NCI-H446 (cell line): ENCODE data around the gene CSPG5.
A peak's percentile ranks its signal among the peaks of the same experiment; 100 is the strongest.

Experiments used
- DNase-seq, 2 experiments: peaks; one replicate each; lab custom pipeline; 2025; lab: John Stamatoyannopoulos, UW

Gene CSPG5

DNA sequence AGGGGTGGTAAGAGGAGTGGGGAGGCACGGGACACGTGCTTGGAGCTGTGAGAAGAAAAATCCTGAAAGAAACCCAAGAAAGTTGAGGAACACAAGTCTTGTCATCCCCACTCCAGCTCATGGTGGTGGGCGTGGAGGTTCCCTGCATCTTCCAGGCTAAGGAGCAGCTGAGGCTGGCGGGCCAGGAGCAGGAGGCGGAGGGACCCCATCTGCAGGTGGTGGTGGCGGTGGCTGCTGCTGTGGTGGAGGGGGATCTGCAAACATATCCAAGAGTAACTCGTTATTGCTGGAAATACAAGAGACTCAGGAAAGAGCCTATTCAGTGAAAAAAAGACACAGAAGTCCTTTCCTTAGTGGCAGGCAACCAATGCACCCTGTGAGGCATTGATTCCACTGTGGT is 9.4 kb upstream of the CSPG5 start:
- no peak for DNase-seq

DNA sequence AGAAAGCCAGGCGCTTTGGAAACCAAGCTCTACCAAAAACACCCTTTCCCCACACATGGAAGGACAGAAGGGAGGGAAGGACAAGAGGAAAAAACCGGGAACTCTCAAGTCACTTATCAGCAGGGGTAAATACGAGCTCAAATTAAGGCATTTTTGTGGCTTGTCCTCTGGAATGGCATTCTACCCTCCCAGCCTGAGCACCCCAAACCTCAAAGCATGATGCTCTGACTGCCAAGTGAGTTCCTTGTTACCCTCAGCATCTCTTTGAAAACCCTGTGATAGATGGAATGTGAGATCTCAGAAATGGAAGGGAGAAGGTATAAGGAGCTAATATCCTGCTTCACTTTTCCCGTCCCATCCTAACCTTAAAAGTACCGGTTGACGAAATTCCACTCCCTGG is 8.1 kb upstream of the CSPG5 start:
- DNase-seq: no peak

DNA sequence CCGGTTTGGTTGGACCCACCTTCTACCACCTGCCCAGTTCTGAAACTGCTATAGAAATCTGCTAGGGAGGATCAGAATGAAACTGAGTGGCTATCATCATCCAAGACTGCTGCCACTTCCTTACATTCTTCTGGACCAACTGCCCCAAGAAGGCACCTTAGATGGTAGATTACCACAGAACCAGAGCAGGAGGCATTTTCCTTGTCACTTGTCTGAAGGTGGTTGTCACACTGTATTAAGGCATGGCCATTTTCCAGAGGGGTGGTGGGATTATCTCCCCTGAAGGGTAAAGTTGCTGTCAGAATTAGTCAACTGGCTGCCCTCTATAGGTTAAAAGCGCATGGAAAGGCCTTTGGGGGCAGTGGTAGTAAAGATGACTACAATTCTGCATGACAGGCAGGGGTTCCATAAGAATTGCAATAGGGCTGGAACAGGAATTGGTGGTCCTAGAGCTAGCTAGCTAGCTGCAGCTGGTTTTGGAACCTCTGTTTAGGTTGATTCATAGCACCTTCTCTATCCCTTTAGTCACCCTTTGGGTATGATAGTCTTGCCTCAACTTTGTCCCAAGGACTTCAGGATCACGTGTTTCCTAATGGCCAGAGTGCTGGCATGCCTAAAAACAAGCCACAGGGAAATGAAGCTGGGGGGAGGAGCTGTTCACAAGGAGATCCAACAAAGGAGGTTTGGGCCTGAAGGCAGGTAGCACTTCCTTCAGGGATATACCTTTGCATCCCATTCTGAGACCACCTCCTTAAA is 4.8 kb upstream of the CSPG5 start:
- no peak for DNase-seq

DNA sequence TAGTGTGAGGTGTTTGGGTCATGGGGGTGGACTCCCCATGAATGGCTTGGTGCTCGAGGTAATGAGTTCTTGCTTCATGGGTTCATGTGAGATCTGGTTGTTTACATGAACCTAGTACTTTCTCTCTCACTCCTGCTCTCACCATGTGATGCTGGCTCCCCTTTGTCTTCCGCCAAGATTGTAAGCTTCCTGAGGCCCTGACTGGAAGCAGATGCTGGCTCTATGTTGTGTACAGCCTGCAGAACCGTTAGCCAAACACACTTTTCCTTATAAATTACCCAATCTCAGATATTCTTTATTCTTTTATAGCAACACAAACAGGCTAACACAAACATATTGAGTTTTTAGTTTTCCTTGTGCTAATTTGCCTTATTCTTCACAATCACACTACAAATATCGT is 3.2 kb upstream of the CSPG5 start:
- no peak for DNase-seq

DNA sequence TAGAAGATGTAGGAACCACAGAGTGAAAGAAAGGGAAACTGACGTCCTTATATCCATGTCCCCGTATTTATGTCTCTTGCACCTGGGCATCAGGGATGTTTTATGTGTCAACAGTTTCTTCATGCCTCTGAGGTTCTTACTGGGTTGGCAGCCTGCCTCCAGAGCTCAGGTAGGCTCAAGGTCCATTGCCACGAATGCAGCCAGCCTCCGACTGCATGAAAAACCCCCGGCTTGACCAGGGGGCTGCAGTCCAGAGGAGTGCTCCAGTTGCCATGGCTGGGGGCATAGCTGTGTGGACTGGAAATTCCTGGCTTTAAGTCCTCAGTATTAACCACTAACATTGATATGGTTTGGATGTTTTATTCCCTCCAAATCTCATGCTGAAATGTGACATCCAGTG is 2.8 kb upstream of the CSPG5 start:
- DNase-seq: no peak

DNA sequence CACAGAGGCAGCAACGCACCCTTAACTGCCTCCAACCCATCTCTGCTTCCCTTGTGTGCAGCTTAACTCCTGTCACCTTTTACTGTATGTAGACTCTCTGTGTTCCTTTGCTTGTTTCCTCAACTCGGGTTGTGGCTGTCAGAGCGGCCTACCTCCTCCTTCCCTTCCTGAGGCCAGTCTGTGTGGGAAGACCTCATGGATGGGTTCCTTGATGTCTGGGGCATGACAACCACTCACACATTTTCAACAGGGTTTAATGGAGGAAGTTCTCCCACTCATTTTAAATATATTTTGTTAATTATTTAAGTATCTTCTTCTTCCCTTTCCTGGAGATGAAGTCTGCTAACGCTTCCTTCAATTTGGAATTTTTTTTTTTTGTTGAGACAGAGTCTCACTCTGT is 1.8 kb upstream of the CSPG5 start:
- no peak for DNase-seq

DNA sequence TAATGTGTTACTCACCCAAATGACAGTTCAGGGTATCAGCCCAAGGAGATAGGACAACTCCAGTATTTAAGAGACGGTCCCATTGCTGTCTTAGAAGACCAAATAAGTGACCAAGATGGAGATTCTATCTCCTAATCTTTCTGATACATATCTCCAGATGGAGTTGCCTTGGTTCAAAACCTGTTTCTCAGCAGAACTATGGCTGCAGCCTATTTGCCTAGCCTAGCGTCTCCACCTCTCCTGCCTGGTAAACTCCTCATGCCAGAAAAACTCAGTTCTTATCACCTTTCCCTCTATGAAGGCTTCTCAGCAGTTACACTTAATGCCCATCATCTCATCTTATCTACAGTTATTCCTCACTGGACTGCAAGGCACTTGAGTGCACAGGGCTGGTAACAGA is 1.2 kb upstream of the CSPG5 start:
- DNase-seq: no peak

DNA sequence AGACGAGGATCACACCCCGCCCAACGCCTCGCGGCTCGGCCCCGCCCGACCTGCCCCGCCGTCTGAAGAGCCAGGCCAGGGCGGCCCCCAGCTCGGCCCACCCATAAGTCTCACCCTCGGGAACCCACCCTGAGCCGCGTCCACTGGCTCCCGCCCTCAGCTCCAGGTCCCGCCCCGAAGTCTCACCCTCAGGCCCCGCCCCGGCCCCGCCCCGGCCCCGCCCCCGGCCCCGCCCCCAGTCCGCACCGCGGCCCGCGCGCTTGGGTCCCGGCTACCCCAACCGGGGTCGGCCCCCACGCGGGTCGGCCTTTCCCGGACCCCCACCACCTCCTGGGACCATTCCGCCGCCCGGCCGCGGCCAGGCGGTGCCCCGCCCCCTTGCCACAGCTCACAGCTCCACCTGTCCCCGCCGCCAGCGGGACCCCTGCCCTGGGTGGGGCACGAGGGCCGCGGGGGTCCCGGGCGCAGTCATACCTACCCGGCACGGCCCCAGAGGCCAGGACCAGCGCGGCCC is 489 bp downstream of the CSPG5 start:
- DNase-seq: peak in 1 of 2 experiments; percentile 47

DNA sequence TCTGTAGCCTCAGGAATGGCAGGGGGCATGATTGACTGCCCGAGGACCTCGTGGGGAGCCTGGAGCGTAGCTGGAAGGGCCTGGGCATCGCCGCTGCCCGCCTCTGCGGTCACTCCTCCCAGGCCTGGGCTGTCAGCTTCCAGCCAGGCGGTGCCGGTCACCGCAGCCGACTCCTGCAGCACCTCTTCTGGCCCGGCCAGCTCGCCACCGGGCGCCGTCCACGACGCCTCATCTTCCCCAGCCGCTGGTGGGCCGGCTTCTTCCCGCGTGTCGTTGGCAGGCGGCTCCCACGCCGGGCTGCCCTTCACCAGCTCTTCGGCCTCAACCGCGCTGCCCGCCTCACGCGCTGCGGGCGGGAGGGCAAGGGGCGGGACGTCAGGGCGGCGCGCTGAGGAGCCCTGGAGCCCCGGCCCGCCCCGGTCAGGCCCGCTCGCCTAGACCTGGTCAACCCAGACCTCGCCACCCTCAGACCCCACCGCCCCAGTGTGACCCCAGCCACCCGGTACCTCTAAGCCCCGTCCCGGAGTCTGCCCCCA is 1.0 kb downstream of the CSPG5 start:
- no peak for DNase-seq

DNA sequence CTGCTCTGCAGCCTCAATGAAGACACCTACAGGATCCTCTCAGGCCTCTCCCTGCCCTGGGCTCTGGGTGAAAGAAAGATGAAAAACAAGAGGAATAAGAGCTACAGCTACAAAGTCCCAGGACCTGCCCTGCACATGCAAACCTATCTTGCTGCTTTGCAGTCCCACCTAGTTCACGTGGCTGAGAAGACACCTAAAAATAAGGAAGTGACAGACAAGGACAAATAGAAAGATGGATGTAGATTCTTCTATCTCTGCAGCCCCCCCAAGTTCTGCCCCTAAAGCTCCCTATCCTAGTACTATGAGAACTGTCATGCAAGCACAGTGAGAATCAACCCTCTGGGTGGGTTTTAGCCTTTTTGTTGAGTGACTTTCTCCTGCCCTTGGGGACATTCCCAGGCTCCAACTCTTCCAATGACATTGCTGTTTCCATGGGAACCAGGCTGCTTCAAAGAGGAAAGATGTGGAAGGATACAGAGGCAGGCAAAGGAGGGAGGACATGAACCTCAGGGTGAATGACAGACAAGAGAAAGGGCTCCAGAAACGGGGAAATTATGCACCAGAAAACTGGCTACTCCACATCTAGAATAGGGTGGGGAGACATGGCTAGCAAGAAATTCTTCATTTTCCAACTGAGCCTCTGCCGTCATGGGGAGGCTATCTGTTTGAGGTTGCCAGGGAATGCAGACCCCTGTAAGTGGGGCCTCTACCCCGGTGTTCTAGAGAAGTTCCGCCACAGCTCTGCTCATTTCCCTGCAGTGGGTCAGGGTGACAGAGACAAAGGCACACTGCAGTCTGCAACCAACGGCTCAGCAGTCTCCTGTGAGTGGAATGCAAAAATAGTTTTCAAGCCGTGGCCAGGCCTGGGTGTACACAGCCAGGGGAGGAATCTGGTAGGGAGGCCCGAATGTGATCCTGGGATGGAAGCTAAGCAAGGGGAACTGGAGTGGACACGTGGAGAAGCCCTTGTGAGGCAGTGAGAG is 5.2 kb downstream of the CSPG5 start:
- no peak for DNase-seq

DNA sequence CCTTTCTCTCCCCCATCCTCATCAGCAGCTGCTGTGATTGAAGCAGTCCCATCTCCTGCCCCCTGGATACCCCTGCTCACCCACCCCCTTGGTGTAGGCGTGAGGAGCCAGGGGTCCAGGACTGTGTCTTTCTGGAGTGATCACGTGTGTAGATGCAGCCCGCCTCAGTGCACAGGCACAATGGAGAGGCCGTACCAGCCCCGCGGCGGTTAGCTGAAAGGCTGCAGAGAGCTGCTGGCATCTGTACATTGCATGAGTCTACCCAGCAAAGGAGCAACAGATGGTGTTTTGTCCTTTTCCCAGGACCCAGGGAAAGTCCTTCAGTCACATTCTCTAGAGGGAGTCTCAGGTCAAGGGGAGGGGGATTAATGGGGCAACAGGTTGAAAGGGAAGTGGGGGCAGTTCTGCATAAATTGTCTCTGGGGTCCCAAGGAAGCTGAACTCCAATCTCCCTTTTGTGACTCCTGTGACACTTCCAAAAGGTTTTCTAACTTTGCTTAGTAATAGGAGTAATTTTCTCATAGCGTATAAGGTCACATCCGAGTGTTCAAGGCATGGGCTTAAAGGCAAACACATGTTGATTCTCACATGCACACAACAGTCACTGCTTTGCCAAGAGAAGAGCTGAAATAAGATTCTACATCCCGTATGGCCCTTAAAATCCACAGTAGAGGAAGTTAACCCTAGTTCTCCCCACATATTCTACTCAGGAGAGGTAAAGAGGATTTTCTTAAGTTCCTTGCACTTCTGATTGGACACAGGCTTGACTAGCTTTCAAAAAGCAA is 7.1 kb downstream of the CSPG5 start:
- DNase-seq: peak in 1 of 2 experiments; percentile 21

DNA sequence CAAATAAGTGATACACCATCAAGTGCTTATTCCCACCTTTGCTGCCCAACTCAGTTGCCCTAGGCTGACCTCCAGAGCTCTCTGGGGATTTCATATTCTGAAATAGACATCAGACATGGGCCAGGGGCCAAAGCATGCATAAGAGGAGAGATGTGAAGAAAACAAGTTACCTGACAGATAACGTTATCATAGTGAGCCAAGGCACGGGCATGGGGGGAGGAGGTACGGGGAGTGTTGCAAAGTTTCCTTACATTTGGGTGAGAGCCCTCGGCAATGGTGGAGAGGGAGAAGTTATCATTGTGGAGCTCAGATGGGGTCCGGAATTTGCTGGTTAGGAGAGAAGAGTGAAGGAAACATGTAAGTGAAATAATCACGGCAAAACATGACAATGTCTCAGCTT is 9.8 kb downstream of the CSPG5 start:
- no peak for DNase-seq

DNA sequence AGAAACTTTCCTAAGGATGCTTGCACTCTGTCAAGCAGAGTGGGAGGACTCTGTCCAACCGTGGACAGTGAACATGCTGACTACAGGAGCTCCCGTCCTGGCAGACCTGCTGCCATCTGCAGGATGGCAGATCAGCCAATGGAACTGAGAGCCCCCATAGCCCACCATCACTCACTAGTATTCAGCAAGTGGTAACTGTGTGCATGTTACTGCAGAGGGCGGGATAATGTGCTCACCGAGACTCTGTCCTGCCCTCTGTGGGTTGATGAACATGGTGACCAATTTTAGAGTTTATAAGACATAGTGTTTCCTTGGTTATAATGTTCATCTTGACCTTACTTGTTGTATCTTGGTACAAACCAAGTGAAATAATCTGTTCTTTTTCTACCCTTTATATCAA is 11.5 kb downstream of the CSPG5 start:
- DNase-seq: no peak

DNA sequence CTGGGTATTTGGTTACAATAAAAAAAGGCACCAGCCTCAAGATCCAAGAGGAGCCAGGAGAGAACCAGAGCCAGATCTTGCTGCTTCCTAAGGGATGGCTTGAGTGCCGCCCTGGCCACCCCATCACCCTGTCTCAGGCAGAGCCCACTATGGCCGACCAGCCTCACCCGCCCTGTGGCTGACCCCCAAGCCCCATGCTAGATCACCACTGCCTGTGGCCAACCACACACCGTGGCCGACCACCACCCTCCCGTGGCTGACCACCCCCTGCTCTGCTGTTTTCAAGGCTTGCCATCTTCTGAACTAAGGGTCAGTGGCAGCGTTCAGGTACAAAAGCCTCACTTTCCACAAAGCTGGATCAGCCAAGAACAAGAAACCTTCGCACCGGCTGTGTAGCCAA is 12.0 kb downstream of the CSPG5 start:
- DNase-seq: no peak

DNA sequence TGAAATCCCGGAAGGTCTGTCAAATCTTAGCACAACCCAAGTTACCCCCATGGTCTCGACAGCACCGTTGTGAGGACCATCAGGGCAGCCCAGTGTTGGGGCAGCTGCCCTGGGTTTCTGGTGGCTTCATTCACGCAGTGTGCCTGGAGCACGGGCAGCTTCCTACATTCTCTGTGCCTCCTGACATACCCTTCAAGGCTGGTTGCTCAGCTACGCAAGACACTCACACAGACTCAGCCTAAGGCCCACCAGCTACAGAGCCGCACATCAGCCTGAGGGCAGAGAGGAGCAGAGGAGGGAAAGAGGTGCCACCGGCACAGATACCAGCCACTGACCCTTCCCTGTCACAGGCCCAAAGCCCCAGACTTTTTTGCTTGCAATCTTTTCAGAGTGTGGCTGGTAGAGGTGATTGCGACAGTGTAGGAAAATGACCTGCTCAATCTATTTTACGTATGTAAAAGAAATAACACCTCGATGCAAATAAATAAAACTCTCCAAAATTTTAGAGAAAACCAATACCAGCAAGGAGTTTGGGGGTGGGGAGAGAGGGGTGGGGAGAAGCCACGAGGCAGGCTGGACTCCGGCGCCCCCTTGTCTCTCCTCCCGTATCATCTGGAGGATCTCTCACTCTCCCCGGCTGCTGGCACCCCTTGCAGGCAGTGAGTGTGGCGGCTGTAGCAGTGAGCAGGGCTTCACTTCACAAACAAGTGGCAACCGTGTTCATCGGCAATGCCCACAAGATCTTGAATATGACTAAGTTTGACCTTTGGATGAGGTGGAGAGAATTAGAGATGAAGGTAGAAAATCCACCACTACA is 12.7 kb downstream of the CSPG5 start:
- no peak for DNase-seq

DNA sequence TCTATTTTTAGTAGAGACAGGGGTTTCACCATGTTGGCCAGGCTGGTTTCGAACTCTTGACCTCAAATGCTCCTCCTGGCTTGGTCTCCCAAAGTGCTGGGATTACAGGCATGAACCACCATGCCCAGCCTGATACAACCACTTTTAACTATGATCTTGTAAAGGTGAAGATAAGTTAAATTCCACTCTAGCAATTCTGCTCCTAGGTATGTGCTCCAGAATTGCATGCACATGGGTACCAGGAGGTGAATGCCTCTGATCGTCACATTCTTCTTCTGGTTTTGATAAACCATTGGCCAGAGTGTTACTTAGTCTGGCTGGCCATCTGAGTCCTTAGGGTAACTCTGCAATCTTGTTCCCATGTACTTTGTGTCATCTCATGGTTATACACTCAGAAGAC is 22.3 kb downstream of the CSPG5 start:
- DNase-seq: no peak

DNA sequence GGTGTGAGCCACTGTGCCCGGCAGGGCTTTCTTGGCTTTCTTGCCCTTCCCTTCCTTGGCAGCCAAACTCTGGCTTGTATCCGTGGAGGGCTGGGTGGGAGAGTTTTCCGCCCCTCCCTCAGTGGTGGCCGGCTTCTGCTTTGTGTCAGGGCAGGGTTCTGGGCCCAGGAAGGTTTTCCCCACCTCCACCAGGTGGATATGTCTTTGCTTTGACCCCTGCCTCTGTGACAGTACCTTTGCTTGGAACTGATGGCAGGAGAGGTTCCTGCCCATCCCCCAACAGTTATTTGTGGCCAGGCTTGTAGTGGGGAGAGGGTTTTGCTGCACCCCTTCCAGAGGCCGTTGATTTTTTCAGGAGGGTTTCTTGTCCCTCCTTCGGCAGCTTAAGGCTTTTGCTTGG is 24.3 kb downstream of the CSPG5 start:
- DNase-seq: no peak

DNA sequence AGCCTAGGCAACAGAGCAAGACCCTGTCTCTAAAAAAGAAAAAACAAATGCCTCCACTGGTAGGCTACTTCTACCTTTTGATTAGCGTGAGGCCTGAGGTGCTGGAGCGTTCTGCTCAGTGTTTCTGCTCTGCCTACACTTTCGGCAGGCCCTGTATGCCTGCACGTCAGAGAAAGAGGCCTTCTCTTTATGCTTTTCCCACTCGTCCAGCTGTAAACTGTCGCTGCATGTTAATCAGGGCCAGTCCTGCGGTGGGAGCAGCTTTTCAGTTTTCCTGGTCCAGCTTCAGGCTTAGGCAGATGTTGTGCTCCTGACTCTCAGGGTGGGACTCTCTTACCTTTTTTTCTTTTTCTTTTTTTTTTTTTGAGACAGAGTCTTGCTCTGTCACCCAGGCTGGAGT is 25.3 kb downstream of the CSPG5 start:
- DNase-seq: no peak

DNA sequence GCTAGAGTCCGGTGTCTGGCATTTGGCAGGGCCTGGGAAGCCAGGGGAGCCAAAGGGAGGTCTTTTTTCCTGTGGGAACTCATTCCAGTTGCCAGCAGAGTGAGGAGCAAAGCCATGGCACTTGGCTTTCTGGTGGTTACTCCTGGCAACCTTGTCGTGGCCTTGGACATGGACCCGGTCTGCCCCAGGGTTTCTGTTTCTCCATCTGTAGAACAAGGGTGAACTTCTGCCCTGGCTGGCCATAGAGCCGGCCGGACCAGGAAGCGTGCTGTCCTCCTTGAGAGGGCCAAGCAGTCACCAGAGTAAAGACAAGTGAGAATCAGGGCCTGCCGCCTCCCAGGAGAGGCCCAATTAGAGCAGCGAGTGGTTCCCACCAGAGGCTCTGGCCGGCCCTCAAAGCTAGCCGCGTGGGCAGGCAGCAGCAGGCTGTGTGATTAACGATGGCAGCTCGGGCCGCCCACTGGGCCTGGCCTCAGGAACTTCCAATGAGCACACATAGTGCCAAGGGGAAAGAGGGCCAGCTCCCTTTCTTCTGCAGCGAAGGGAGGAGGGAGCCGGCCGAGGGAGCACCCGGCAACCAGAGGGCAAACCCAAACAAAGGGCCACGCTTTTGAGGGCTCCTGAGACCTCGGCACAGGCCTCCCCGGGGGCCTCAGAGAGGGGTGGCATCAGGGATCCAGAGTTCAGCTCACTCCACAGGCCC is 36.0 kb downstream of the CSPG5 start:
- no peak for DNase-seq

DNA sequence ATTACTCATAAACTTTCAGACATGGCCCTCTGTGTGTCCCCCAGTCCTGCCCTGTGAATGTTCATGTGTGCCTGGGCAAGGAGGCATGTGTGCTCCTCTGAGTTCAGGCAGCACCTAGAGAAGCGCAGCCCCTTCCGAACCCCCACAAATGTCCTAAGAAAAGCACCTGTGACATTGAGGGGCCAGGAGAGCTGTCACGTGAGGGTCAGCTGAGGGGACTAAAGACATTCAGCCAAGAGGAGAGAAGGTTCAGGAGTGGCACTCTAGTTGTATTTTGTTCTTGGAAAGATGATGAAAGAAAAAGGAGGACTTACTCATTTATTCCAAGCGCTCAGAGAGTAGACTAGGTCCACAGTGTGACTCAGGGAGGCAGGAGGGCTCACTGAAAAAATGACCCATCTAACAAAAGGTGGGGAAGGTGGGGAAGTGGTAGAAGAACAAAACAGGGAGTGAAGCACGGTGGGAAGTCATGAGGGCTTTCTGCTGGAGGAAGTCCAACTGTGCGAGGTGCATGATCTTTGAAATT is 37.0 kb downstream of the CSPG5 start:
- no peak for DNase-seq
